ENCODE measurements around the gene TP53TG5. TPM values are rescaled to one million over a fixed set of nuclear protein-coding genes. Genes with fewer than 3 reads are reported as not detected.

TP53TG5 gene
- total and polyA plus RNA-seq, 2 of the 8 experiments (the other 6 are each of a cell fraction or from before 2014, with no cell fraction given): not detected

DNA sequence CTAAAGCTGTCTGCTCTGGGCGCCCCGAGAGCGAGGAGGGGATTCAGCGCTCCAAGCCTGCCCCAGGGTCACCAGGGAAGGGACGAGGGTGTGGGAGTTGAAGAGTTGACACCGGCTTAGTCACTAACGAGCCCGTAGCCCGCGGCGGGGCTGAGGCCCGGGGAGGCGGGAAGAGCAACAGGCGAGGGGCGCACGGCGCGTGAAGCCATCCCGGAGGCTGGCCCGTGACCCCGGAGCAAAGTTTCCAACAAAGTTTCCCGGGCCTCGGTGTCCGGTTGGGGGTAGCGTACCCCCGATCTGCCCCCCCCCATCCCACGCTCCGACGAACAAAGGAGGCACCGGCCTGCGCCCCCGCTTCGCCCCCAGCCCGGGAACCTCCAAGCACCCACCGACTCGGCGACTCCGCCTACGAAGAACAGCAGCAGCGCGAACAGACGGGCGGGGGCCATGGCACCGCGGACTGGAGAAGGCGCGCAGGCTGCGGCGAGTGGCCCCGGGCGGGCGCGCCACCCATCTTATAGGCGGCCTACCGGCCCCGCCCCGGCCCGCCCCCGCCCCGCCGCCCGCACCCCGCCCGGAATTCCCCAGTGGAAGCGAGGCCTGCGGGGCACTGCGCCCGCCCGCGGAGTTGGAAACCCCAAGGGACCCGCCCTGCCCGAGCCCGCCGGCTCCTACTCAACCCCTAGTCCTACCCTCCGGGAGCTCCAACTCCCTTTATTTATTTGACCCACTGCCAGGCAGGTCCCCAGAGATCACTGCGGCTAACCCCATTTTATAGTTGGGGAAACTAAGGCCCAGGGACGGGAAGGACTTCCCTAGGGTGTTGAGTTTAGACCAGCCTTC, 30.0 kb downstream of the TP53TG5 start, which contains the start of gene SDC4 (continued):
- TF ChIP-seq, protein P1, sequence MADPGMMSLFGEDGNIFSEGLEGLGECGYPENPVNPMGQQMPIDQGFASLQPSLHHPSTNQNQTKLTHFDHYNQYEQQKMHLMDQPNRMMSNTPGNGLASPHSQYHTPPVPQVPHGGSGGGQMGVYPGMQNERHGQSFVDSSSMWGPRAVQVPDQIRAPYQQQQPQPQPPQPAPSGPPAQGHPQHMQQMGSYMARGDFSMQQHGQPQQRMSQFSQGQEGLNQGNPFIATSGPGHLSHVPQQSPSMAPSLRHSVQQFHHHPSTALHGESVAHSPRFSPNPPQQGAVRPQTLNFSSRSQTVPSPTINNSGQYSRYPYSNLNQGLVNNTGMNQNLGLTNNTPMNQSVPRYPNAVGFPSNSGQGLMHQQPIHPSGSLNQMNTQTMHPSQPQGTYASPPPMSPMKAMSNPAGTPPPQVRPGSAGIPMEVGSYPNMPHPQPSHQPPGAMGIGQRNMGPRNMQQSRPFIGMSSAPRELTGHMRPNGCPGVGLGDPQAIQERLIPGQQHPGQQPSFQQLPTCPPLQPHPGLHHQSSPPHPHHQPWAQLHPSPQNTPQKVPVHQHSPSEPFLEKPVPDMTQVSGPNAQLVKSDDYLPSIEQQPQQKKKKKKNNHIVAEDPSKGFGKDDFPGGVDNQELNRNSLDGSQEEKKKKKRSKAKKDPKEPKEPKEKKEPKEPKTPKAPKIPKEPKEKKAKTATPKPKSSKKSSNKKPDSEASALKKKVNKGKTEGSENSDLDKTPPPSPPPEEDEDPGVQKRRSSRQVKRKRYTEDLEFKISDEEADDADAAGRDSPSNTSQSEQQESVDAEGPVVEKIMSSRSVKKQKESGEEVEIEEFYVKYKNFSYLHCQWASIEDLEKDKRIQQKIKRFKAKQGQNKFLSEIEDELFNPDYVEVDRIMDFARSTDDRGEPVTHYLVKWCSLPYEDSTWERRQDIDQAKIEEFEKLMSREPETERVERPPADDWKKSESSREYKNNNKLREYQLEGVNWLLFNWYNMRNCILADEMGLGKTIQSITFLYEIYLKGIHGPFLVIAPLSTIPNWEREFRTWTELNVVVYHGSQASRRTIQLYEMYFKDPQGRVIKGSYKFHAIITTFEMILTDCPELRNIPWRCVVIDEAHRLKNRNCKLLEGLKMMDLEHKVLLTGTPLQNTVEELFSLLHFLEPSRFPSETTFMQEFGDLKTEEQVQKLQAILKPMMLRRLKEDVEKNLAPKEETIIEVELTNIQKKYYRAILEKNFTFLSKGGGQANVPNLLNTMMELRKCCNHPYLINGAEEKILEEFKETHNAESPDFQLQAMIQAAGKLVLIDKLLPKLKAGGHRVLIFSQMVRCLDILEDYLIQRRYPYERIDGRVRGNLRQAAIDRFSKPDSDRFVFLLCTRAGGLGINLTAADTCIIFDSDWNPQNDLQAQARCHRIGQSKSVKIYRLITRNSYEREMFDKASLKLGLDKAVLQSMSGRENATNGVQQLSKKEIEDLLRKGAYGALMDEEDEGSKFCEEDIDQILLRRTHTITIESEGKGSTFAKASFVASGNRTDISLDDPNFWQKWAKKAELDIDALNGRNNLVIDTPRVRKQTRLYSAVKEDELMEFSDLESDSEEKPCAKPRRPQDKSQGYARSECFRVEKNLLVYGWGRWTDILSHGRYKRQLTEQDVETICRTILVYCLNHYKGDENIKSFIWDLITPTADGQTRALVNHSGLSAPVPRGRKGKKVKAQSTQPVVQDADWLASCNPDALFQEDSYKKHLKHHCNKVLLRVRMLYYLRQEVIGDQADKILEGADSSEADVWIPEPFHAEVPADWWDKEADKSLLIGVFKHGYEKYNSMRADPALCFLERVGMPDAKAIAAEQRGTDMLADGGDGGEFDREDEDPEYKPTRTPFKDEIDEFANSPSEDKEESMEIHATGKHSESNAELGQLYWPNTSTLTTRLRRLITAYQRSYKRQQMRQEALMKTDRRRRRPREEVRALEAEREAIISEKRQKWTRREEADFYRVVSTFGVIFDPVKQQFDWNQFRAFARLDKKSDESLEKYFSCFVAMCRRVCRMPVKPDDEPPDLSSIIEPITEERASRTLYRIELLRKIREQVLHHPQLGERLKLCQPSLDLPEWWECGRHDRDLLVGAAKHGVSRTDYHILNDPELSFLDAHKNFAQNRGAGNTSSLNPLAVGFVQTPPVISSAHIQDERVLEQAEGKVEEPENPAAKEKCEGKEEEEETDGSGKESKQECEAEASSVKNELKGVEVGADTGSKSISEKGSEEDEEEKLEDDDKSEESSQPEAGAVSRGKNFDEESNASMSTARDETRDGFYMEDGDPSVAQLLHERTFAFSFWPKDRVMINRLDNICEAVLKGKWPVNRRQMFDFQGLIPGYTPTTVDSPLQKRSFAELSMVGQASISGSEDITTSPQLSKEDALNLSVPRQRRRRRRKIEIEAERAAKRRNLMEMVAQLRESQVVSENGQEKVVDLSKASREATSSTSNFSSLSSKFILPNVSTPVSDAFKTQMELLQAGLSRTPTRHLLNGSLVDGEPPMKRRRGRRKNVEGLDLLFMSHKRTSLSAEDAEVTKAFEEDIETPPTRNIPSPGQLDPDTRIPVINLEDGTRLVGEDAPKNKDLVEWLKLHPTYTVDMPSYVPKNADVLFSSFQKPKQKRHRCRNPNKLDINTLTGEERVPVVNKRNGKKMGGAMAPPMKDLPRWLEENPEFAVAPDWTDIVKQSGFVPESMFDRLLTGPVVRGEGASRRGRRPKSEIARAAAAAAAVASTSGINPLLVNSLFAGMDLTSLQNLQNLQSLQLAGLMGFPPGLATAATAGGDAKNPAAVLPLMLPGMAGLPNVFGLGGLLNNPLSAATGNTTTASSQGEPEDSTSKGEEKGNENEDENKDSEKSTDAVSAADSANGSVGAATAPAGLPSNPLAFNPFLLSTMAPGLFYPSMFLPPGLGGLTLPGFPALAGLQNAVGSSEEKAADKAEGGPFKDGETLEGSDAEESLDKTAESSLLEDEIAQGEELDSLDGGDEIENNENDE (IDR thresholded peaks at IDR 0.05; ENCODE audit: insufficient replicate concordance, low read length): no peak
- TF ChIP-seq TAF1 (IDR thresholded peaks at IDR 0.05; ENCODE audit: low read depth, low read length) (peak; percentile 93), RBBP5 (IDR thresholded peaks at IDR 0.05; ENCODE audit: borderline replicate concordance, low read depth, low read length) (peak; percentile 47; the same call in 1 of the 2 replicates), NANOG (IDR thresholded peaks at IDR 0.05; ENCODE audit: insufficient read depth, low read depth, low read length, poor library complexity, severe bottlenecking) (no peak), ASH2L (IDR thresholded peaks at IDR 0.05; ENCODE audit: low read length) (peak; percentile 44), HDAC2 (IDR thresholded peaks at IDR 0.05; ENCODE audit: borderline replicate concordance in 1 of 2, low read depth in 2 of 2, low read length in 2 of 2) (peak in 1 of 2 experiments; percentile 77; a peak in 2 of 4 replicates)
- TF ChIP-seq, protein P2, sequence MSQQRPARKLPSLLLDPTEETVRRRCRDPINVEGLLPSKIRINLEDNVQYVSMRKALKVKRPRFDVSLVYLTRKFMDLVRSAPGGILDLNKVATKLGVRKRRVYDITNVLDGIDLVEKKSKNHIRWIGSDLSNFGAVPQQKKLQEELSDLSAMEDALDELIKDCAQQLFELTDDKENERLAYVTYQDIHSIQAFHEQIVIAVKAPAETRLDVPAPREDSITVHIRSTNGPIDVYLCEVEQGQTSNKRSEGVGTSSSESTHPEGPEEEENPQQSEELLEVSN (IDR thresholded peaks at IDR 0.05): 0 out of 2 replicates have a peak, but pooled peaks have one; percentile 30

Measured in H1 (cell line).